ENCODE data around the gene SLC25A30.
"Not testable (repeated sequence)": the region's sequence is repeated elsewhere in the genome, so short reads cannot be mapped to it uniquely, and the experiment has no call there.

DNA sequence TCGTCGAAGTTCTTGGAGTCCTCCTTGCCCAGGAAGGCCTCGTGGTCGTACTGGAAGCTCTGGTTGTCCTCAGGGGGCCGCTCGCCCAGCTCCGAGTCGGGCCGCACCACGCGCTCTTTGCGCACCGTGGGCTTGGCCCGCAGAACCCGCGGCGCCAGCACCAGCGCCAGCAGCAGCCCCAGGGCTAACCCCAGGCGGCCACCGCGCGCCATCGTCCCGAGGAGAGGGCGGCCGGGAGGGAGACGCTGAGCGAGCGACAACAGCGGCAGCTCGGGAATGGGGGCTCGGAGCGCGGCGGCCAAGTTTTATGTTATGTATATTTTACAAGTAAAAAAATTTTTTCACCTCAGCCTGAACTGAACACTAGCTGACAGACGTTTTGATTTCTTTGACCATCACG is 27.0 kb downstream of the SLC25A30 start:
- TF ChIP-seq, protein P1, sequence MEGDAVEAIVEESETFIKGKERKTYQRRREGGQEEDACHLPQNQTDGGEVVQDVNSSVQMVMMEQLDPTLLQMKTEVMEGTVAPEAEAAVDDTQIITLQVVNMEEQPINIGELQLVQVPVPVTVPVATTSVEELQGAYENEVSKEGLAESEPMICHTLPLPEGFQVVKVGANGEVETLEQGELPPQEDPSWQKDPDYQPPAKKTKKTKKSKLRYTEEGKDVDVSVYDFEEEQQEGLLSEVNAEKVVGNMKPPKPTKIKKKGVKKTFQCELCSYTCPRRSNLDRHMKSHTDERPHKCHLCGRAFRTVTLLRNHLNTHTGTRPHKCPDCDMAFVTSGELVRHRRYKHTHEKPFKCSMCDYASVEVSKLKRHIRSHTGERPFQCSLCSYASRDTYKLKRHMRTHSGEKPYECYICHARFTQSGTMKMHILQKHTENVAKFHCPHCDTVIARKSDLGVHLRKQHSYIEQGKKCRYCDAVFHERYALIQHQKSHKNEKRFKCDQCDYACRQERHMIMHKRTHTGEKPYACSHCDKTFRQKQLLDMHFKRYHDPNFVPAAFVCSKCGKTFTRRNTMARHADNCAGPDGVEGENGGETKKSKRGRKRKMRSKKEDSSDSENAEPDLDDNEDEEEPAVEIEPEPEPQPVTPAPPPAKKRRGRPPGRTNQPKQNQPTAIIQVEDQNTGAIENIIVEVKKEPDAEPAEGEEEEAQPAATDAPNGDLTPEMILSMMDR (IDR thresholded peaks at IDR 0.05 in 8 of 11, conservative IDR thresholded peaks at IDR 0.05 in 3 of 11): not testable (repeated sequence)
- not testable (repeated sequence) for TF ChIP-seq POLR2A, POLR2AphosphoS5 (IDR thresholded peaks at IDR 0.05)
